ENCODE results near the gene ZBTB22. TPM values are rescaled to one million over a fixed set of nuclear protein-coding genes. Genes with fewer than 3 reads are reported as not detected.
"Not testable (repeated sequence)": the region's sequence is repeated elsewhere in the genome, so short reads cannot be mapped to it uniquely, and the experiment has no call there.

Gene ZBTB22
- total RNA-seq, 1 donor from 2014 or later: 7.7 TPM

- DNase-seq (ENCODE audit: low spot score); ATAC-seq: not testable (repeated sequence)
Observed at GRCh38 chr6:33285214-33285613, 32.3 kb downstream of the ZBTB22 start.

DNA sequence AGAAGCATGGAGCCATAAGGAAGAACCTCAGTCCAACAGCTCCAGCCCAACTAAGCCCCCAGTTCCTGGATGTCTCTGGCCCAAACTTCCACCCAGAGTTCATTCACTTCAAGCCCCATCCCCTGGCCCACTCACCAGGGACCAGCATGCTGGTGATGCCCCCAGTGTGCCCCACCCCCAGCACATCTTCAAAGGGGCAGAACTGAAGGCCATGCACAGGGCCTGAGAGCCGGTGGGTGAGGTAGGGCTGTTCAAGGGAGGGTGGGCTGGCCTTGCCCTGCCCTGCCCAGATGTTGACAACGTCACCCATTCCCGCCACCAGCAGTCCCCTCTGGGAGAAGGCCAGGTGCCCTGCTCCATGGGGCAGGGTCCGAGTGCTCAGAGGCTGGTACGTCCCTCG, 37.0 kb downstream of the ZBTB22 start:
- DNase-seq (ENCODE audit: low spot score): no peak
- no peak for ATAC-seq

- peak; percentile 47 for ATAC-seq
- DNase-seq (ENCODE audit: low spot score): no peak
Observed at GRCh38 chr6:33279971-33280511, 37.5 kb downstream of the ZBTB22 start.

- DNase-seq (ENCODE audit: low spot score): no peak
- peak; percentile 11 for ATAC-seq
Observed at GRCh38 chr6:33279257-33279695, 38.3 kb downstream of the ZBTB22 start.

DNA sequence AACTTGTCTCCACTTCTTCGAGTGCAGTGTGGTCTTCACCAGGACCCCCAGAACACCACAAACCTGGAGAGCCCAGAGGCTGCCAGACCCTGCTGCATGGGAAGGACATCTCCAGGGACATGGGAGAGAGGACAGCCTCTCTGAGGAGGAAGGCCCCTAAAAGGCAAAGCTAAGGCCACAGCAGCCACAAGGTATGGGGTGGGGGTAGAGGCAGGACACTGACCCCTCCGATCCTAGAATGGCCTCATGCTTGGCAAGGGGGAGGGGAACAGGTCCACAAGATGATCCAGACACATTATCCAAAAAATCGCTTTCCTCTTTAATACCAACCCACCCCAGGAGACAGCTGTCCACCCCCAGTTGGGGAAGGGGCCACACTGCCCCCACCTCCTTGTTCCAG, 38.7 kb downstream of the ZBTB22 start:
- no peak for ATAC-seq
- no peak for DNase-seq (ENCODE audit: low spot score)

DNA sequence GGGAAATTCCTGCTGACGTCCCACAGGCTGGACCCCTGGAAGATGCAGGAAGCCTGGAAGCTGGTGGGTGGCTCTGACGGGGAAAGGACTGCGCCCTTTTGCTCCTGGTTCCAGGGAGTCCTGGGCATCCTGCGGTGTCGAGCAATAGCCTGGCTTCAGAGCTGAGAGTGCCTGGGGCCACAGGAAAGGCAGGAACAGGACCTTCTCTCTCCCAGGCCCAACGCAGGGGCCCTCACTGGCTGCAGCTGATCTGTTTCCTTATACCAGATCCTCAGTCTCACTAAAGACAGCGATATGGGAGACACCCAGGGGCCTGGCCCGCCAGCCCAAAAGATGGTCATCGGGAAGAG, 39.2 kb downstream of the ZBTB22 start:
- ATAC-seq (no peak), DNase-seq (ENCODE audit: low spot score) (no peak)

DNA sequence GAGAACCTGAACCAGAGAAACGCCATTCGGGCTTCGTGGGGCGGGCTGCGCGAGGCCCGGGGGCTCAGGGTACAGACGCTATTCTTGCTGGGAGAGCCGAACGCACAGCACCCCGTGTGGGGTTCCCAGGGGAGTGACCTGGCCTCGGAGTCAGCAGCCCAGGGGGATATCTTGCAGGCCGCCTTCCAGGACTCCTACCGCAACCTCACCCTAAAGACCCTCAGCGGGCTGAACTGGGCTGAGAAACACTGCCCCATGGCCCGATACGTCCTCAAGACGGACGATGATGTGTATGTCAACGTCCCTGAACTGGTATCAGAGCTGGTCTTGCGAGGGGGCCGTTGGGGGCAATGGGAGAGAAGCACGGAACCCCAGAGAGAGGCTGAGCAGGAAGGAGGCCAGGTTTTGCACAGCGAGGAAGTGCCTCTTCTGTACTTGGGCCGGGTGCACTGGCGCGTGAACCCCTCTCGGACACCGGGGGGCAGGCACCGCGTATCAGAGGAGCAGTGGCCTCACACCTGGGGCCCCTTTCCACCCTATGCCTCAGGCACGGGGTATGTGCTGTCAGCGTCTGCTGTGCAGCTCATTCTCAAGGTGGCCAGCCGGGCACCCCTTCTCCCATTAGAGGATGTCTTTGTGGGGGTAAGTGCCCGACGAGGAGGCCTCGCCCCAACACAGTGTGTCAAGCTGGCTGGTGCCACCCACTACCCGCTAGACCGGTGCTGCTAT, 39.7 kb downstream of the ZBTB22 start:
- ATAC-seq: no peak
- DNase-seq (ENCODE audit: low spot score): no peak

DNA sequence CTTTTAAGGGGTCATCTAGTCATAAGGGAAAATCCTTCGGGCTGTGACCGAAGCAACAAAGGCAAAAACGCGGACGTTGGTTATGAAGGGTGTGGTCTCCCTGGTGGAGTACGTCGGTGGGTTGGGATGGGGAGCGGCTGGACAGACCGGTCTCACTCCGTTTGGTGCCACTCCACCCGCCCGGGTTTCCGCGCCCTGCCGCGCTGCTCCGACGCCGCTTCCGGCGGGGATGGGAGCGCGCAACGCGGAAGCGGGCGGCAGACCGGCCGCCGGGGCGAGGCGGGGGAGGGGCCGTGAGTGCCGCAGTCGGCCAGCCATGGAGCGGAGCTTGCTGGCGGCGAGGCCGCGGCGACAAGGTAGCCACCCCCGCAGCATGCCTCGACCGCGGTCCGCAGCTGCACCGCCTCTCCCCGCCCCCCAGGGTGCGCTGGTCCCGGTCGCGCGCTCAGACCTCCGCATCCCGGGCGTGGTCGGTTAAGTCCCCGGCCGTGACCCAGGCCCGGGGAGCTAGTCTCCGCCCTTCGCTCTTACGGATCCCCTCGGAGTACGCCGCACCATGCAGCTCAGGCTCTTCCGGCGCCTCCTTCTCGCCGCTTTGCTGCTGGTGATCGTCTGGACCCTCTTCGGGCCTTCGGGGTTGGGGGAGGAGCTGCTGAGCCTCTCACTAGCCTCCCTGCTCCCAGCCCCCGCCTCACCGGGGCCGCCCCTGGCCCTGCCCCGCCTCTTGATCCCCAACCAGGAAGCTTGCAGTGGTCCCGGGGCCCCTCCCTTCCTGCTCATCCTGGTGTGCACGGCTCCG, 40.5 kb downstream of the ZBTB22 start, which contains the start of gene B3GALT4:
TSS of gene B3GALT4 (plus strand) at position 260 of the 799 bp plus-strand sequence. CDS start at position 557, 297 bp downstream.
- peak; percentile 59 for DNase-seq (ENCODE audit: low spot score)
- ATAC-seq: peak; percentile 56

DNA sequence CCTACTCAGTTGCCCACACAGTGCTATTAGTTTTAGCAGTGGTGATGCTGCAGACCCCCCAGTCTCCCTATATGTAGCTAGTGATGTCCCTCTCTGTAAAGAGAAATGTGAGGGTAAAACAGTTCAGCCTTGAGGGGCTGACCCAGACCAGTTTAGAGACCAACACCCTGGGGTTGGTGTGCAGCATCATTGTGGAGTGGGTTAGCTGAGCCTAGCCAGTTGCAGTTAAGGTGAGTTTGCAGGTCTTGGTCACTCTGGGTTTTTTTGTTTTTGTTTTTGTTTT, 41.0 kb downstream of the ZBTB22 start:
- no peak for DNase-seq (ENCODE audit: low spot score)
- ATAC-seq: no peak

DNA sequence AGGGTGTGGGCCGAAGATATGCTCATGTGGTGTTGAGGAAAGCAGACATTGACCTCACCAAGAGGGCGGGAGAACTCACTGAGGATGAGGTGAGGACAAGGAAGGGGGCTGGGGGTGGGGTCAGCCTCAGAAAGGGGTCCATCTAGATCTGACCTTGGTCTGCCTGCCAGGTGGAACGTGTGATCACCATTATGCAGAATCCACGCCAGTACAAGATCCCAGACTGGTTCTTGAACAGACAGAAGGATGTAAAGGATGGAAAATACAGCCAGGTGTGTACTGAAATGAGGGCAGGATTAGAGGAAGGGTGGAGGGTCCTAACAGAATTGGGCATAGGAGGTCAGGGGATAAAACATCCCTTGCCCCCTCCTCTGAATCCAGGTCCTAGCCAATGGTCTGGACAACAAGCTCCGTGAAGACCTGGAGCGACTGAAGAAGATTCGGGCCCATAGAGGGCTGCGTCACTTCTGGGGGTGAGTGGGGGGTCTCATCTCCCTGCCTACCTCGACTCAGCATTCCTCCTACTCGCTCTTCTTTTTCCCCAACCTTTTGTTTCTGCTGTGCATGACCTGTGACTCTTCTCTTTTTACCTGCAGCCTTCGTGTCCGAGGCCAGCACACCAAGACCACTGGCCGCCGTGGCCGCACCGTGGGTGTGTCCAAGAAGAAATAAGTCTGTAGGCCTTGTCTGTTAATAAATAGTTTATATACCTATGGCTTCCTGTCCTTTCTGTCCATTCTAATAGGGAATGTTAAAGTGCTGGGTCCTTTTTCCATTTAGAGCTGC, 41.6 kb downstream of the ZBTB22 start:
- not testable (repeated sequence) for DNase-seq (ENCODE audit: low spot score); ATAC-seq

GRCh38 chr6:33273924-33274902, 43.3 kb downstream of the ZBTB22 start:
- DNase-seq (ENCODE audit: low spot score) (no peak), ATAC-seq (no peak)

GRCh38 chr6:33273129-33273923, 44.2 kb downstream of the ZBTB22 start:
- ATAC-seq (no peak), DNase-seq (ENCODE audit: low spot score) (no peak)

- no peak for DNase-seq (ENCODE audit: low spot score)
- peak; percentile 18 for ATAC-seq
Observed at GRCh38 chr6:33272275-33273128, 45.0 kb downstream of the ZBTB22 start.

DNA sequence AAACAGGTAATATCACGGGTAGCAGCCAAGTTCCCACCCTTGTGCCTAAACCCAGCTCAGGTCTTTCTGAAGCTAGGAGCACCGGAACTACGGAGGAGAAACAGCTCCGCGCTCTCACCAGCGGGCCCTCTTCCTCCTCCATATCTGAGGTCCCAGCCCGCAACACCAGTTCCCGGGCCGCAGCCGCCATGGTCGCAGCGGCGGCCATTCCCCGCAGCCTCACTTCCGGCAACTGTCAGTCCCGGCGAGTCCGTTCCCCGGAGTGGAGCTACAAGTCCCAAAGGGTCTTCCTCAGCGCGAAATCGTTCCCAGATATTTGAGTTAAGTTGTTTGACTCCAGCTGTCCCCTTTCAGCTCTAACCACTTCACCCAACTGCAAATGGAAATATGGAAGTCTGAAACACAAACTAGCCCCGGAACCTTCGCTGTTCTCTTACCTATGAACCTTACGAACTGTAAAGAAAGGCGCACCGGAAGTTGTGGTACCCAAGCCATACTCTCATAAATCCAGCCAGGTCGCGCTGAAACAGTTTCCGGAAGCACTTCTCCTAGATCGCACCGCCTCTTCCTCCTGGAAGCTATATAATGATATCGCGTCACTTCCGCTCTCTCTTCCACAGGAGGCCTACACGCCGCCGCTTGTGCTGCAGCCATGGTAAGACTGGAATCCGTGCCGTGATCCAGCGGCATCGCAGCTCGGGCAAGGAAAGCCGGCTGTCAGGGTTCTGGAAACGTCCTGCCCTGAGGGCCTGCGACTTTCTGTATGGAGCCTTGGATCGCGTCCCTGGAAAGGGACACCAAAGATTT, 45.9 kb downstream of the ZBTB22 start, which contains the start of the genes RPS18 and VPS52:
TSS of gene RPS18 (plus strand) at position 608 of the 807 bp plus-strand sequence. CDS start at position 653, 45 bp downstream.
TSS of gene VPS52 (minus strand) at position 409 of the 807 bp plus-strand sequence. CDS start at position 208, 201 bp downstream.
- peak; percentile 95 for ATAC-seq

GRCh38 chr6:33271117-33271467, 46.5 kb downstream of the ZBTB22 start:
- peak; percentile 9 for ATAC-seq
- DNase-seq (ENCODE audit: low spot score): no peak

More for the DNA sequence above, 45.9 kb downstream of the ZBTB22 start, which contains the start of the genes RPS18 and VPS52:
- DNase-seq (ENCODE audit: low spot score): peak; percentile 94
